Right atrium auricular region (tissue), 2 donors: ENCODE data around the gene ARHGEF7. TPM values are rescaled to one million over a fixed set of nuclear protein-coding genes. Genes with fewer than 3 reads are reported as not detected.

Experiments
- DNase-seq: peaks from one replicate; pipeline ENCODE4 v3.0.0-alpha.2; 2019; ENCODE audit warnings: low spot score
- H3K27ac ChIP-seq, 2 donors: fragments of 200-600 bp; sonication (generic); 1 replicate in 1 of 2; 2 replicates in 1 of 2; pipeline ENCODE4 v1.5.1; 2016 to 2019
- H3K27me3 ChIP-seq, 2 donors: fragments of 200-600 bp; sonication (generic); one replicate each; pipeline versions ENCODE4 v1.5.1 to v1.6.0; 2017 to 2019
- H3K36me3 ChIP-seq: fragments of 200-600 bp; sonication (generic); one replicate; pipeline ENCODE4 v1.5.1; 2016
- H3K4me1 ChIP-seq, 2 donors: fragments of 200-600 bp; sonication (generic); one replicate each; pipeline versions ENCODE4 v1.5.1 to v1.6.0; 2017 to 2019
- H3K4me3 ChIP-seq, 2 donors: fragments of 200-600 bp; sonication (generic); 1 replicate in 1 of 2; 2 replicates in 1 of 2; pipeline ENCODE4 v1.5.1; 2017 to 2019; ENCODE audit warnings: mild to moderate bottlenecking in 1 of 2, moderate library complexity in 1 of 2
- H3K9me3 ChIP-seq, 2 donors: fragments of 200-600 bp; sonication (generic); one replicate each; pipeline ENCODE4 v1.5.1; 2019
- total RNA-seq, 2 donors: library from RNA; depleted of rRNA; stranded (reverse); fragments of >200 nt; gene quantifications; one replicate each; pipeline ENCODE4 v1.1.0, GENCODE V29; 2016
- TF ChIP-seq, protein P1 (sequence below), 2 donors: fragments of 200-600 bp; sonication (generic); IDR thresholded peaks; one replicate each; pipeline ENCODE4 v1.5.1; 2019; ENCODE audit warnings: antibody characterized with exemption in 2 of 2

ARHGEF7 gene
- total RNA-seq, 2 donors from 2014 or later = 27.8 to 36.9 TPM

DNA sequence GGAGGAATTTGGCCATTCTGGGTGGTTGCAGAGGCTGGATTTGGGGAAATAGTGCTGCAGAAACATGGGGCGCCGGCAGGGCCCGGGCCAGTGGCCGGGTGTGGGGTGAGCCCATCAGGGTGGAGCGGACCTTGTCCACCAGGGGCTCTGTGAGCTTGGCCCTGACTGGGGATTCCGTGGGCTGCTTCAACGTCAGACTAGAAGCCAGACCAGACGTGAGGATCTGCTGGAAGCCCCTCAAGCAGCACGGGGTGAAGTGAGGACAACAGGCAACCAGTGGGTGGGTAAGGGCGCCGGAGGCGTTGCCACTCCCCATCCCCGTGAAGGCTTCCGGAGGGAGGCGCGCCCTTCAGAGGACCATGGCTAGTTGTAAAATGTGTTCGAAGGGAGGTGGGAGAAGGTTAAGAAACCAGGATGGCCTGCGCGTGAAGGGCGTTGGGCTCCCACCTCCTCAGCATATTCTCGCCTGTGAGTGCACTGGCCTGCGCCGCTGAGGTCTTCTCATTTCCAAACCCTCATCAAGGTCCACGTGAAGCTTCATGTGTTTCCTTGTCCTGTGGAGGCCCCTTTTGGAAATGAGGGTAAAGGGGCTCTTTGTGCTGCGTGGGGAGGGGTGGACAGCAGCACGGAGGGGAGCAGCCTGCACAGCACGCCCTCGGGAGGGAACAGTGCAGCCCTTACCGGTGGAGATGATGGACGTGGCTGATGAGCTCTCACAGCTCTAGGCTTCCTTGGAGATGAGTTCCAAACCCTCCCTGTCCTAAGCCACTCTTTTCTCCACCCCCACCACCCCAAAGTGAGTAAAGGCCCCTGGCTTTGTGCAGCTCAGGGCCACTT is 213.7 kb downstream of the ARHGEF7 start:
- Histone ChIP-seq H3K9me3 (no peaks in the 10 kb centered on the region), H3K27ac (no peak overlapping the region), H3K36me3 (no peaks in the 10 kb centered on the region), H3K27me3 (no peaks in the 10 kb centered on the region), H3K4me3 (no peak overlapping the region), H3K4me1 (no peaks in the 10 kb centered on the region)
- TF ChIP-seq, protein P1, sequence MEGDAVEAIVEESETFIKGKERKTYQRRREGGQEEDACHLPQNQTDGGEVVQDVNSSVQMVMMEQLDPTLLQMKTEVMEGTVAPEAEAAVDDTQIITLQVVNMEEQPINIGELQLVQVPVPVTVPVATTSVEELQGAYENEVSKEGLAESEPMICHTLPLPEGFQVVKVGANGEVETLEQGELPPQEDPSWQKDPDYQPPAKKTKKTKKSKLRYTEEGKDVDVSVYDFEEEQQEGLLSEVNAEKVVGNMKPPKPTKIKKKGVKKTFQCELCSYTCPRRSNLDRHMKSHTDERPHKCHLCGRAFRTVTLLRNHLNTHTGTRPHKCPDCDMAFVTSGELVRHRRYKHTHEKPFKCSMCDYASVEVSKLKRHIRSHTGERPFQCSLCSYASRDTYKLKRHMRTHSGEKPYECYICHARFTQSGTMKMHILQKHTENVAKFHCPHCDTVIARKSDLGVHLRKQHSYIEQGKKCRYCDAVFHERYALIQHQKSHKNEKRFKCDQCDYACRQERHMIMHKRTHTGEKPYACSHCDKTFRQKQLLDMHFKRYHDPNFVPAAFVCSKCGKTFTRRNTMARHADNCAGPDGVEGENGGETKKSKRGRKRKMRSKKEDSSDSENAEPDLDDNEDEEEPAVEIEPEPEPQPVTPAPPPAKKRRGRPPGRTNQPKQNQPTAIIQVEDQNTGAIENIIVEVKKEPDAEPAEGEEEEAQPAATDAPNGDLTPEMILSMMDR (IDR thresholded peaks at IDR 0.05) = no peak
- DNase-seq = peak; percentile 23

DNA sequence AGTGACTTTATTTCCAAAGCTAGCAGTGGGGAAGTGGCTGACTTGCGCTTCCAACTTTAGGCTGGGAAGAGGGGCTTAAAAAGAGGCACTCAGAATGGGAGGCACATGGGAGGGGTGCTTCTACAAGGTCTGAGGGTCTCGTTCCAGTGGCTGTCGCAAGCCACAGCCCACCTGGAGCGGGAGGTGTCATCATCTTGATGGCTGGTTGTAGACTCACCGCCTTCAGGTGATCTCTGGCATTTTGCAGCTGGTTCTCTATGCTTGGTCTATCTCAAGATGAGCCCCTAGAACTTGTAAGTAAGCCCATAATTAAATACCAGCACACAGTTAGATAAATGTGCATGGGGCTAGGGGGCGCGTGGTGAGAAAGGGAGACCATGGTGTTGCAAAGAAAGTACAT is 214.5 kb downstream of the ARHGEF7 start:
- H3K4me3 ChIP-seq = no peak overlapping the region
- H3K9me3 ChIP-seq = no peaks in the 10 kb centered on the region
- TF ChIP-seq, protein P1 (IDR thresholded peaks at IDR 0.05) = no peak
- no peaks in the 10 kb centered on the region for H3K36me3 ChIP-seq
- no peak overlapping the region for H3K27ac ChIP-seq
- DNase-seq = peak; percentile 42
- no peaks in the 10 kb centered on the region for H3K4me1 ChIP-seq
- no peaks in the 10 kb centered on the region for H3K27me3 ChIP-seq

DNA sequence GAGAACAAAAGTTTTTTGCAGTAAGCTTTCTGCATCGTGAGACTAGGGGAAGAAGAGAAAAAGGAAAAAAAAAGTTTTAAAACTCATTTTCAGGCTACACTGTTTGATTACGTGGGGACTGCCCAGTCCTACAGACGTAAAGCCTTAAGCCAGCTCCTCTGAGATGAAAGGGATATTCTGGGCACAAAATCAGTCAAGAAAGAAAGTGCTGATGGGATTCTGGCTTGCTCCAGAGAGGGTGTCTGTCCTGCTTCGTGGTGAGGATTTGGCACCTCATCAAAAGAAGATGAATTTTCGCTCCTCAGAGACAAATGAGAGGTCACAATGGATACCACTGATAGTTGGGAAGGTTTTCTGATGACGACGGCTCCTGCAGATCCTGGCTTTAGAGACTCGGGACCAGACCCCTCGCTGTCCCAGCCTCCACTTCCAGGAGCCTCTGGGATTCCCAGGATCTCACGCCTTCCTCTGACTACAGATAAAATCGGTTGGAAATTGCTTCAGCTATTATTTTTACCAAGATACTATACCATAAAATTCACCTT is 215.0 kb downstream of the ARHGEF7 start:
- no peaks in the 10 kb centered on the region for H3K36me3 ChIP-seq

DNA sequence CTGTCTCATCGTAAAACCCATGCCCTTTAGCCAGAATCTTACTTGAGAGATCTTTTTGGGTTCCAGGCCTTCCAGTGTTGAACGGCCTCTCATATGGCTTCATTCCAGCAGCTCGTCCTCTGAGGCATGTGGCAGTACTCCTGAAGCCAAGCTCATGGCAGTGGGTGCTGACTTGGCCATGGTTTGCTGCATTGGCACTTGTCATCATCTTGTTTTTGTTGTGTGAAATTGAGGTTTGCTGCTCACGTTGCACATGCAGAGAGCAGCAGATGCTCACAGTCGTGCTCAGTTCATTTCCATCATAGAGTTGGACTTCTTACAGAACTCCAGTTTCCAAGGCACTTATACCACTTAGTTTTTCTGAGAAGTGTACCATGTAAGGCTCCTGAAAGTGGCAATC is 220.2 kb downstream of the ARHGEF7 start:
- DNase-seq = peak; percentile 40
- H3K9me3 ChIP-seq = no peaks in the 10 kb centered on the region
- H3K4me1 ChIP-seq = no peaks in the 10 kb centered on the region
- no peak overlapping the region for H3K27ac ChIP-seq
- no peak overlapping the region for H3K4me3 ChIP-seq
- no peaks in the 10 kb centered on the region for H3K27me3 ChIP-seq
- TF ChIP-seq, protein P1 (IDR thresholded peaks at IDR 0.05) = no peak
- no peaks in the 10 kb centered on the region for H3K36me3 ChIP-seq

More for the DNA sequence above, 215.0 kb downstream of the ARHGEF7 start:
- no peaks in the 10 kb centered on the region for H3K4me1 ChIP-seq
- H3K27me3 ChIP-seq = no peaks in the 10 kb centered on the region
- no peak overlapping the region for H3K4me3 ChIP-seq
- no peak overlapping the region for H3K27ac ChIP-seq
- DNase-seq = peak; percentile 9
- no peaks in the 10 kb centered on the region for H3K9me3 ChIP-seq
- TF ChIP-seq, protein P1 (IDR thresholded peaks at IDR 0.05) = no peak

DNA sequence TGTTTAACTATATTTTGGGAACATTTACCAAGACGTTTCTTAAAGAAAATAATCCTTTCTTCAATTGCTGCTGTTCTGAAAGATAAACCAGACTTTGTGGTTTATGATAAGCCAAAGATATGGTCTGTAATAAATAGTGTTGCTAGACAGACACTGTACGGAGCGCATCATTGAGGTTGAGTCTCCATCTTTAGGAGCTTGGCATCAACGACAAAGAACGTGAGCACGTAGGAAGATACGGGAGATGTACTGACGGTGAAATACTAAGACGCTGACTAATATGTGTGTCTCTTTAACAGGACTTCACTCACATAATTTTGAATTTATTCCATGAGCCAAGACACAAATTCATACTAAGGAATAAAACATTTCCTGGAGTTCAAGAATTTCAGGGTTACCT is 221.6 kb downstream of the ARHGEF7 start:
- TF ChIP-seq, protein P1 (IDR thresholded peaks at IDR 0.05) = no peak
- H3K4me1 ChIP-seq = no peaks in the 10 kb centered on the region
- no peaks in the 10 kb centered on the region for H3K27me3 ChIP-seq
- no peak overlapping the region for H3K27ac ChIP-seq
- no peaks in the 10 kb centered on the region for H3K36me3 ChIP-seq
- H3K4me3 ChIP-seq = no peak overlapping the region
- DNase-seq = no peak
- no peaks in the 10 kb centered on the region for H3K9me3 ChIP-seq
